T-helper 1 cell treated with Interleukin-12 subunit alpha and Interleukin-12 subunit beta and Interleukin-4 antibody, amounts not matched to agents 30 μg/mL and 1 μg/mL, for 36 hours (primary cell): ENCODE data around the gene NAMPT.

Experiments
- H3K27ac Mint-ChIP-seq: one replicate; pipeline ENCODE4 v1.8.0; 2021; ENCODE audit warnings: mild to moderate bottlenecking, mixed read lengths
- H3K27me3 Mint-ChIP-seq: one replicate; pipeline ENCODE4 v1.8.0; 2021; ENCODE audit warnings: low read depth, mixed read lengths
- H3K36me3 Mint-ChIP-seq: one replicate; pipeline ENCODE4 v1.8.0; 2021; ENCODE audit warnings: low read depth, mixed read lengths
- H3K4me1 Mint-ChIP-seq: one replicate; pipeline ENCODE4 v1.8.0; 2021; ENCODE audit warnings: low read depth, mixed read lengths
- H3K4me3 Mint-ChIP-seq: one replicate; pipeline ENCODE4 v1.8.0; 2021; ENCODE audit warnings: mild to moderate bottlenecking, moderate library complexity, mixed read lengths
- H3K9me3 Mint-ChIP-seq: one replicate; pipeline ENCODE4 v1.8.0; 2021; ENCODE audit warnings: mixed read lengths

The NAMPT gene

GRCh38 chr7:106287786-106288185, 3.0 kb upstream of the NAMPT start:
- H3K4me1 Mint-ChIP-seq, result peaks cover 17% of the 10 kb centered on the region
- H3K4me3 Mint-ChIP-seq, result no peak overlapping the region
- no peak overlapping the region for H3K27ac Mint-ChIP-seq
- peaks cover 3% of the 10 kb centered on the region for H3K36me3 Mint-ChIP-seq
- H3K9me3 Mint-ChIP-seq, result no peaks in the 10 kb centered on the region
- peaks cover 4% of the 10 kb centered on the region for H3K27me3 Mint-ChIP-seq

GRCh38 chr7:106285855-106286492, 1.2 kb upstream of the NAMPT start:
- Mint-ChIP-seq H3K4me3 (peak overlapping the region; percentile 91), H3K27ac (peak overlapping the region; percentile 94), H3K9me3 (no peaks in the 10 kb centered on the region), H3K4me1 (peaks cover 32% of the 10 kb centered on the region), H3K36me3 (peaks cover 3% of the 10 kb centered on the region), H3K27me3 (peaks cover 4% of the 10 kb centered on the region)

GRCh38 chr7:106285051-106285854, 470 bp upstream of the NAMPT start:
- peaks cover 34% of the 10 kb centered on the region for H3K4me1 Mint-ChIP-seq
- no peaks in the 10 kb centered on the region for H3K9me3 Mint-ChIP-seq
- peak overlapping the region; percentile 99 for H3K27ac Mint-ChIP-seq
- peaks cover 3% of the 10 kb centered on the region for H3K36me3 Mint-ChIP-seq
- H3K4me3 Mint-ChIP-seq, result peak overlapping the region; percentile 94
- no peaks in the 10 kb centered on the region for H3K27me3 Mint-ChIP-seq

GRCh38 chr7:106283831-106284713, 711 bp downstream of the NAMPT start:
- Mint-ChIP-seq H3K36me3 (peaks cover 10% of the 10 kb centered on the region), H3K27ac (peak overlapping the region; percentile 90), H3K4me1 (peaks cover 46% of the 10 kb centered on the region), H3K9me3 (no peaks in the 10 kb centered on the region), H3K4me3 (peak overlapping the region; percentile 94), H3K27me3 (no peaks in the 10 kb centered on the region)

- peak overlapping the region; percentile 90 for H3K27ac Mint-ChIP-seq
- peak overlapping the region; percentile 94 for H3K4me3 Mint-ChIP-seq
- no peaks in the 10 kb centered on the region for H3K27me3 Mint-ChIP-seq
- no peaks in the 10 kb centered on the region for H3K9me3 Mint-ChIP-seq
- H3K36me3 Mint-ChIP-seq, result peaks cover 10% of the 10 kb centered on the region
- H3K4me1 Mint-ChIP-seq, result peaks cover 50% of the 10 kb centered on the region
Observed at GRCh38 chr7:106283501-106283830, 1.3 kb downstream of the NAMPT start.

GRCh38 chr7:106282852-106283251, 1.9 kb downstream of the NAMPT start:
- Mint-ChIP-seq H3K36me3 (peaks cover 11% of the 10 kb centered on the region), H3K4me3 (peak overlapping the region; percentile 66), H3K4me1 (peaks cover 56% of the 10 kb centered on the region), H3K27me3 (no peaks in the 10 kb centered on the region), H3K27ac (peak overlapping the region; percentile 49), H3K9me3 (no peaks in the 10 kb centered on the region)

GRCh38 chr7:106282390-106282789, 2.4 kb downstream of the NAMPT start:
- Mint-ChIP-seq H3K27me3 (no peaks in the 10 kb centered on the region), H3K36me3 (peaks cover 12% of the 10 kb centered on the region), H3K4me3 (peak overlapping the region; percentile 66), H3K27ac (peak overlapping the region; percentile 49), H3K9me3 (no peaks in the 10 kb centered on the region), H3K4me1 (peaks cover 59% of the 10 kb centered on the region)

GRCh38 chr7:106281585-106282318, 3.0 kb downstream of the NAMPT start:
- peak overlapping the region; percentile 11 for H3K27ac Mint-ChIP-seq
- peaks cover 16% of the 10 kb centered on the region for H3K36me3 Mint-ChIP-seq
- H3K4me1 Mint-ChIP-seq, result peaks cover 60% of the 10 kb centered on the region
- no peaks in the 10 kb centered on the region for H3K9me3 Mint-ChIP-seq
- H3K27me3 Mint-ChIP-seq, result no peaks in the 10 kb centered on the region
- H3K4me3 Mint-ChIP-seq, result peak overlapping the region; percentile 66

GRCh38 chr7:106281127-106281526, 3.7 kb downstream of the NAMPT start:
- H3K4me1 Mint-ChIP-seq, result peaks cover 59% of the 10 kb centered on the region
- no peaks in the 10 kb centered on the region for H3K27me3 Mint-ChIP-seq
- H3K4me3 Mint-ChIP-seq, result no peak overlapping the region
- no peak overlapping the region for H3K27ac Mint-ChIP-seq
- H3K9me3 Mint-ChIP-seq, result no peaks in the 10 kb centered on the region
- H3K36me3 Mint-ChIP-seq, result peaks cover 16% of the 10 kb centered on the region

- peaks cover 53% of the 10 kb centered on the region for H3K4me1 Mint-ChIP-seq
Observed at GRCh38 chr7:106279425-106280197, 5.2 kb downstream of the NAMPT start.

GRCh38 chr7:106278695-106279094, 6.1 kb downstream of the NAMPT start:
- Mint-ChIP-seq H3K27ac (no peak overlapping the region), H3K36me3 (peaks cover 22% of the 10 kb centered on the region), H3K9me3 (no peaks in the 10 kb centered on the region), H3K4me1 (peaks cover 51% of the 10 kb centered on the region), H3K4me3 (no peak overlapping the region), H3K27me3 (no peaks in the 10 kb centered on the region)

More at GRCh38 chr7:106279425-106280197, 5.2 kb downstream of the NAMPT start:
- Mint-ChIP-seq H3K27ac (peak overlapping the region; percentile 53), H3K4me3 (peak overlapping the region; percentile 18), H3K27me3 (no peaks in the 10 kb centered on the region), H3K9me3 (no peaks in the 10 kb centered on the region), H3K36me3 (peaks cover 20% of the 10 kb centered on the region)

GRCh38 chr7:106277976-106278375, 6.8 kb downstream of the NAMPT start:
- H3K4me3 Mint-ChIP-seq, result no peak overlapping the region
- H3K36me3 Mint-ChIP-seq, result peaks cover 23% of the 10 kb centered on the region
- no peak overlapping the region for H3K27ac Mint-ChIP-seq
- peaks cover 48% of the 10 kb centered on the region for H3K4me1 Mint-ChIP-seq
- H3K27me3 Mint-ChIP-seq, result no peaks in the 10 kb centered on the region
- no peaks in the 10 kb centered on the region for H3K9me3 Mint-ChIP-seq

- H3K9me3 Mint-ChIP-seq, result no peaks in the 10 kb centered on the region
- peaks cover 28% of the 10 kb centered on the region for H3K36me3 Mint-ChIP-seq
- H3K4me1 Mint-ChIP-seq, result peaks cover 40% of the 10 kb centered on the region
- H3K27ac Mint-ChIP-seq, result no peak overlapping the region
- no peaks in the 10 kb centered on the region for H3K27me3 Mint-ChIP-seq
- no peak overlapping the region for H3K4me3 Mint-ChIP-seq
Observed at GRCh38 chr7:106276513-106276912, 8.3 kb downstream of the NAMPT start.
